ENCODE data around the gene SLC22A1. TPM values are rescaled to one million over a fixed set of nuclear protein-coding genes. Genes with fewer than 3 reads are reported as not detected.

Gene SLC22A1
- total and polyA plus RNA-seq, 2 of the 13 experiments (the other 11 are each of a cell fraction or from before 2014, with no cell fraction given): 0.80 to 0.87 TPM

- TF ChIP-seq MED1 (CRISPR knock-in tag; IDR thresholded peaks at IDR 0.05) (peak; percentile 59; the same call in 1 of the 2 replicates), ZNF468 (CRISPR knock-in tag; IDR thresholded peaks at IDR 0.05) (no peak), ZNF256 (CRISPR knock-in tag; conservative IDR thresholded peaks at IDR 0.05) (0 out of 2 replicates have a peak, but pooled peaks have one; percentile 34), BCL3 (CRISPR knock-in tag; IDR thresholded peaks at IDR 0.05) (no peak), KAT7 (CRISPR knock-in tag; IDR thresholded peaks at IDR 0.05; ENCODE audit: borderline replicate concordance) (no peak), TCF7 (IDR thresholded peaks at IDR 0.05; ENCODE audit: low read depth) (no peak), FOXO4 (CRISPR knock-in tag; conservative IDR thresholded peaks at IDR 0.05) (no peak), TFAP4 (IDR thresholded peaks at IDR 0.05; ENCODE audit: borderline replicate concordance, low read depth) (no peak), MEIS2 (CRISPR knock-in tag; IDR thresholded peaks at IDR 0.05) (peak; percentile 48; the same call in 1 of the 2 replicates), JDP2 (CRISPR knock-in tag; IDR thresholded peaks at IDR 0.05; ENCODE audit: borderline replicate concordance) (no peak), PREB (CRISPR knock-in tag; IDR thresholded peaks at IDR 0.05) (no peak), FIP1L1 (IDR thresholded peaks at IDR 0.05; ENCODE audit: borderline replicate concordance, insufficient read depth, low read depth, low read length) (no peak), KLF13 (CRISPR knock-in tag; IDR thresholded peaks at IDR 0.05) (no peak), TP53 (CRISPR knock-in tag; conservative IDR thresholded peaks at IDR 0.05) (no peak), CTCF (CRISPR knock-in tag; IDR thresholded peaks at IDR 0.05) (peak; percentile 82), ZNF501 (CRISPR knock-in tag; IDR thresholded peaks at IDR 0.05) (no peak), ATF7-NPFF (CRISPR knock-in tag; IDR thresholded peaks at IDR 0.05; ENCODE audit: low read depth) (no peak), FOXK2 (IDR thresholded peaks at IDR 0.05) (no peak), E2F2 (CRISPR knock-in tag; IDR thresholded peaks at IDR 0.05; ENCODE audit: borderline replicate concordance) (no peak), CENPT (CRISPR knock-in tag; IDR thresholded peaks at IDR 0.05; ENCODE audit: low read depth) (no peak), GABPB1 (CRISPR knock-in tag; IDR thresholded peaks at IDR 0.05) (no peak), ZNF782 (CRISPR knock-in tag; IDR thresholded peaks at IDR 0.05; ENCODE audit: borderline replicate concordance) (no peak)
These were observed 16.6 kb downstream of the SLC22A1 start (continued) for GRCh38 chr6:160137989-160138835.

Data from HepG2 (cell line).